ENCODE measurements around the gene RNF224. TPM values are rescaled to one million over a fixed set of nuclear protein-coding genes. Genes with fewer than 3 reads are reported as not detected.
A peak's percentile ranks its signal among the peaks of the same experiment; 100 is the strongest.
"Not testable (repeated sequence)": the region's sequence is repeated elsewhere in the genome, so short reads cannot be mapped to it uniquely, and the experiment has no call there.

The RNF224 gene
- total RNA-seq, 2 experiments from 2014 or later: not detected

- Mint-ChIP-seq H3K4me3 (peak overlapping the region; percentile 86), H3K27ac (no peak overlapping the region), H3K9me3 (no peaks in the 10 kb centered on the region), H3K36me3 (peaks cover 16% of the 10 kb centered on the region), H3K27me3 (no peaks in the 10 kb centered on the region), H3K4me1 (ENCODE audit: low read depth) (peaks cover 20% of the 10 kb centered on the region)
- ChIA-PET CTCF (interaction anchor here (0.6 to 2.1 kb wide), 6 partner anchors 16 to 464 kb away, joined by 3 to 15 read pairs (median 4); partner anchors contain the start of genes EXD3, NOXA1, RNF224 and TUBB4B), POLR2A (interaction anchor here (0.6 to 5.1 kb wide), 3 partner anchors 16 to 34 kb away, joined by 3 to 65 read pairs (median 3); partner anchors contain the start of genes TOR4A and TUBB4B)
- intact Hi-C loops (cut with micrococcal nuclease): no loop called here
- DNase-seq: no peak
Observed at GRCh38 chr9:137256856-137257255, 29.6 kb downstream of the RNF224 start.

- H3K27ac Mint-ChIP-seq; H3K4me3 Mint-ChIP-seq; H3K4me1 Mint-ChIP-seq (ENCODE audit: low read depth); H3K9me3 Mint-ChIP-seq; DNase-seq; H3K27me3 Mint-ChIP-seq; intact Hi-C loops (cut with micrococcal nuclease); POLR2A ChIA-PET: not testable (repeated sequence)
- CTCF ChIA-PET: interaction anchor here (1.3 to 1.6 kb wide), 2 partner anchors 26 to 39 kb away, joined by 4 to 5 read pairs; partner anchors contain the start of gene NRARP
- H3K36me3 Mint-ChIP-seq: peaks cover 16% of the 10 kb centered on the region
Observed at GRCh38 chr9:137262173-137262908, 35.0 kb downstream of the RNF224 start.

- CTCF ChIA-PET: no interaction called here
Observed at GRCh38 chr9:137262909-137263285, 35.6 kb downstream of the RNF224 start.

GRCh38 chr9:137263506-137263905, 36.2 kb downstream of the RNF224 start:
- CTCF ChIA-PET: interaction anchor here (1.5 kb wide), 1 partner anchor 87 kb away, joined by 3 read pairs; no protein-coding TSS in a partner anchor

More at GRCh38 chr9:137262909-137263285, 35.6 kb downstream of the RNF224 start:
- Mint-ChIP-seq H3K4me3 (no peak overlapping the region), H3K27ac (no peak overlapping the region), H3K36me3 (peaks cover 16% of the 10 kb centered on the region), H3K4me1 (ENCODE audit: low read depth) (no peaks in the 10 kb centered on the region), H3K9me3 (no peaks in the 10 kb centered on the region), H3K27me3 (no peaks in the 10 kb centered on the region)
- no peak for DNase-seq
- intact Hi-C loops (cut with micrococcal nuclease): no loop called here
- POLR2A ChIA-PET: no interaction called here

GRCh38 chr9:137264067-137264466, 36.8 kb downstream of the RNF224 start:
- Mint-ChIP-seq H3K9me3 (no peaks in the 10 kb centered on the region), H3K36me3 (peaks cover 20% of the 10 kb centered on the region), H3K27me3 (no peaks in the 10 kb centered on the region), H3K4me3 (no peak overlapping the region), H3K4me1 (ENCODE audit: low read depth) (peaks cover 2% of the 10 kb centered on the region), H3K27ac (no peak overlapping the region)
- ChIA-PET CTCF (interaction anchor here (1.5 kb wide), 1 partner anchor 87 kb away, joined by 3 read pairs; no protein-coding TSS in a partner anchor), POLR2A (no interaction called here)
- intact Hi-C loops (cut with micrococcal nuclease): no loop called here
- DNase-seq: no peak

More at GRCh38 chr9:137263506-137263905, 36.2 kb downstream of the RNF224 start:
- no peak for DNase-seq
- Mint-ChIP-seq H3K9me3 (no peaks in the 10 kb centered on the region), H3K27me3 (no peaks in the 10 kb centered on the region), H3K36me3 (peaks cover 16% of the 10 kb centered on the region), H3K4me3 (no peak overlapping the region), H3K27ac (no peak overlapping the region), H3K4me1 (ENCODE audit: low read depth) (peaks cover under 1% of the 10 kb centered on the region)
- intact Hi-C loops (cut with micrococcal nuclease): no loop called here
- POLR2A ChIA-PET: no interaction called here

- H3K27ac Mint-ChIP-seq: no peak overlapping the region
- ChIA-PET CTCF (no interaction called here), POLR2A (no interaction called here)
- H3K36me3 Mint-ChIP-seq: peaks cover 24% of the 10 kb centered on the region
- H3K27me3 Mint-ChIP-seq: no peaks in the 10 kb centered on the region
- no peak for DNase-seq
- intact Hi-C loops (cut with micrococcal nuclease): no loop called here
- H3K9me3 Mint-ChIP-seq: no peaks in the 10 kb centered on the region
- H3K4me3 Mint-ChIP-seq: no peak overlapping the region
- H3K4me1 Mint-ChIP-seq (ENCODE audit: low read depth): peaks cover 6% of the 10 kb centered on the region
Observed at GRCh38 chr9:137265496-137266161, 38.3 kb downstream of the RNF224 start.

GRCh38 chr9:137266162-137266527, 38.8 kb downstream of the RNF224 start:
- intact Hi-C loops (cut with micrococcal nuclease): no loop called here
- H3K27ac Mint-ChIP-seq: no peak overlapping the region
- H3K4me1 Mint-ChIP-seq (ENCODE audit: low read depth): peaks cover 9% of the 10 kb centered on the region
- no peak overlapping the region for H3K4me3 Mint-ChIP-seq
- CTCF ChIA-PET: no interaction called here
- POLR2A ChIA-PET: no interaction called here
- no peaks in the 10 kb centered on the region for H3K9me3 Mint-ChIP-seq
- no peak for DNase-seq
- H3K36me3 Mint-ChIP-seq: peaks cover 27% of the 10 kb centered on the region
- no peaks in the 10 kb centered on the region for H3K27me3 Mint-ChIP-seq

- intact Hi-C loops (cut with micrococcal nuclease): no loop called here
- POLR2A ChIA-PET: no interaction called here
- CTCF ChIA-PET: no interaction called here
Observed at GRCh38 chr9:137266585-137267453, 39.5 kb downstream of the RNF224 start.

GRCh38 chr9:137267933-137268355, 40.6 kb downstream of the RNF224 start:
- H3K4me3 Mint-ChIP-seq: no peak overlapping the region
- intact Hi-C loops (cut with micrococcal nuclease): no loop called here
- no peak for DNase-seq
- H3K4me1 Mint-ChIP-seq (ENCODE audit: low read depth): peaks cover 13% of the 10 kb centered on the region
- POLR2A ChIA-PET: no interaction called here
- CTCF ChIA-PET: no interaction called here
- H3K9me3 Mint-ChIP-seq: no peaks in the 10 kb centered on the region
- H3K27me3 Mint-ChIP-seq: no peaks in the 10 kb centered on the region
- peaks cover 25% of the 10 kb centered on the region for H3K36me3 Mint-ChIP-seq
- H3K27ac Mint-ChIP-seq: no peak overlapping the region

More at GRCh38 chr9:137266585-137267453, 39.5 kb downstream of the RNF224 start:
- H3K4me3 Mint-ChIP-seq: no peak overlapping the region
- no peaks in the 10 kb centered on the region for H3K27me3 Mint-ChIP-seq
- peaks cover 26% of the 10 kb centered on the region for H3K36me3 Mint-ChIP-seq
- DNase-seq: no peak
- H3K27ac Mint-ChIP-seq: no peak overlapping the region
- peaks cover 13% of the 10 kb centered on the region for H3K4me1 Mint-ChIP-seq (ENCODE audit: low read depth)
- H3K9me3 Mint-ChIP-seq: no peaks in the 10 kb centered on the region

- Mint-ChIP-seq H3K4me1 (ENCODE audit: low read depth) (peaks cover 13% of the 10 kb centered on the region), H3K27me3 (no peaks in the 10 kb centered on the region), H3K27ac (no peak overlapping the region), H3K4me3 (no peak overlapping the region), H3K36me3 (peaks cover 25% of the 10 kb centered on the region), H3K9me3 (no peaks in the 10 kb centered on the region)
- DNase-seq: no peak
- intact Hi-C loops (cut with micrococcal nuclease): no loop called here
- ChIA-PET CTCF (interaction anchor here (0.7 kb wide), 1 partner anchor 21 kb away, joined by 3 read pairs; no protein-coding TSS in a partner anchor), POLR2A (no interaction called here)
Observed at GRCh38 chr9:137268538-137269201, 41.4 kb downstream of the RNF224 start.

- Mint-ChIP-seq H3K27ac (no peak overlapping the region), H3K27me3 (no peaks in the 10 kb centered on the region), H3K4me3 (no peak overlapping the region), H3K36me3 (peaks cover 25% of the 10 kb centered on the region), H3K4me1 (ENCODE audit: low read depth) (peaks cover 13% of the 10 kb centered on the region), H3K9me3 (no peaks in the 10 kb centered on the region)
- DNase-seq: no peak
- CTCF ChIA-PET: interaction anchor here (0.7 kb wide), 1 partner anchor 21 kb away, joined by 3 read pairs; no protein-coding TSS in a partner anchor
- intact Hi-C loops (cut with micrococcal nuclease): no loop called here
- POLR2A ChIA-PET: no interaction called here
Observed at GRCh38 chr9:137269231-137269772, 42.0 kb downstream of the RNF224 start.
